Glutamatergic neuron (in vitro differentiated cells): ENCODE data around the gene PLCL2. TPM values are rescaled to one million over a fixed set of nuclear protein-coding genes. Genes with fewer than 3 reads are reported as not detected.
A peak's percentile ranks its signal among the peaks of the same experiment; 100 is the strongest.

Experiments
- DNase-seq: peaks from one replicate; pipeline ENCODE4 v3.0.0; 2022
- H3K27ac Mint-ChIP-seq: one replicate; pipeline ENCODE4 v1.8.0; 2020; ENCODE audit warnings: mild to moderate bottlenecking, mixed read lengths, inconsistent platforms; ENCODE audit not compliant: unreplicated experiment
- H3K27me3 Mint-ChIP-seq: one replicate; pipeline ENCODE4 v1.8.0; 2020; ENCODE audit warnings: mild to moderate bottlenecking, moderate library complexity, mixed read lengths, inconsistent platforms; ENCODE audit not compliant: unreplicated experiment
- H3K36me3 Mint-ChIP-seq: one replicate; pipeline ENCODE4 v1.8.0; 2020; ENCODE audit warnings: mild to moderate bottlenecking, mixed read lengths, inconsistent platforms; ENCODE audit not compliant: unreplicated experiment
- H3K4me1 Mint-ChIP-seq: one replicate; pipeline ENCODE4 v1.8.0; 2020; ENCODE audit warnings: mild to moderate bottlenecking, low read depth, mixed read lengths, inconsistent platforms; ENCODE audit not compliant: unreplicated experiment
- H3K4me3 Mint-ChIP-seq: one replicate; pipeline ENCODE4 v1.8.0; 2020; ENCODE audit warnings: mild to moderate bottlenecking, mixed read lengths, inconsistent platforms; ENCODE audit not compliant: unreplicated experiment
- H3K9me3 Mint-ChIP-seq: one replicate; pipeline ENCODE4 v1.8.0; 2020; ENCODE audit warnings: mild to moderate bottlenecking, moderate library complexity, mixed read lengths, inconsistent platforms; ENCODE audit not compliant: unreplicated experiment
- CTCF ChIP-seq: fragments of 200-600 bp; sonication (generic); IDR thresholded peaks from one replicate; pipeline ENCODE4 v1.5.0; 2021; ENCODE audit not compliant: partially characterized antibody, unreplicated experiment
- total RNA-seq: library from RNA; stranded (reverse); fragmentation: NEBNext Ultra II Directional; extraction: Animal tissue kit (Norgen Biotek cat#: 25700); gene quantifications from one replicate; pipeline ENCODE4 v1.2.1, GENCODE V29; 2021; ENCODE audit not compliant: unreplicated experiment

PLCL2 gene
- total RNA-seq, 1 donor from 2014 or later = 71.1 TPM

GRCh38 chr3:17077606-17078005 lies 192.9 kb downstream of the PLCL2 start:
- Mint-ChIP-seq H3K27me3 (peaks cover 2% of the 10 kb centered on the region), H3K36me3 (peaks cover 4% of the 10 kb centered on the region), H3K9me3 (peaks cover 4% of the 10 kb centered on the region), H3K4me3 (no peak overlapping the region), H3K27ac (peak overlapping the region; percentile 60), H3K4me1 (peaks cover 24% of the 10 kb centered on the region)
- TF ChIP-seq CTCF = no peak
- DNase-seq = peak; percentile 47

- H3K4me3 Mint-ChIP-seq = no peak overlapping the region
- no peak for DNase-seq
- H3K36me3 Mint-ChIP-seq = peaks cover 4% of the 10 kb centered on the region
- no peak for TF ChIP-seq CTCF
- H3K4me1 Mint-ChIP-seq = peaks cover 24% of the 10 kb centered on the region
- peaks cover 2% of the 10 kb centered on the region for H3K27me3 Mint-ChIP-seq
- peaks cover 7% of the 10 kb centered on the region for H3K9me3 Mint-ChIP-seq
- no peak overlapping the region for H3K27ac Mint-ChIP-seq
Measured at GRCh38 chr3:17078926-17079465, 194.2 kb downstream of the PLCL2 start.

- TF ChIP-seq CTCF = no peak
- no peak overlapping the region for H3K4me3 Mint-ChIP-seq
- no peak overlapping the region for H3K27ac Mint-ChIP-seq
- H3K9me3 Mint-ChIP-seq = peaks cover 7% of the 10 kb centered on the region
- no peak for DNase-seq
- peaks cover 22% of the 10 kb centered on the region for H3K4me1 Mint-ChIP-seq
- peaks cover 4% of the 10 kb centered on the region for H3K36me3 Mint-ChIP-seq
- peaks cover 2% of the 10 kb centered on the region for H3K27me3 Mint-ChIP-seq
Measured at GRCh38 chr3:17079933-17080332, 195.2 kb downstream of the PLCL2 start.

GRCh38 chr3:17081520-17081919 lies 196.8 kb downstream of the PLCL2 start:
- H3K4me3 Mint-ChIP-seq = no peak overlapping the region
- H3K9me3 Mint-ChIP-seq = peaks cover 8% of the 10 kb centered on the region
- H3K36me3 Mint-ChIP-seq = no peaks in the 10 kb centered on the region
- TF ChIP-seq CTCF = no peak
- H3K27ac Mint-ChIP-seq = no peak overlapping the region
- H3K4me1 Mint-ChIP-seq = peaks cover 22% of the 10 kb centered on the region
- DNase-seq = no peak
- peaks cover 2% of the 10 kb centered on the region for H3K27me3 Mint-ChIP-seq

GRCh38 chr3:17087509-17087908 lies 202.8 kb downstream of the PLCL2 start:
- Mint-ChIP-seq H3K9me3 (peaks cover 8% of the 10 kb centered on the region), H3K4me3 (no peak overlapping the region), H3K4me1 (peaks cover 13% of the 10 kb centered on the region), H3K27me3 (no peaks in the 10 kb centered on the region), H3K36me3 (no peaks in the 10 kb centered on the region), H3K27ac (no peak overlapping the region)
- no peak for TF ChIP-seq CTCF
- no peak for DNase-seq
